Measurements from ENCODE around the gene TBC1D12. TPM values are rescaled to one million over a fixed set of nuclear protein-coding genes. Genes with fewer than 3 reads are reported as not detected.
"Not testable (repeated sequence)": the region's sequence is repeated elsewhere in the genome, so short reads cannot be mapped to it uniquely, and the experiment has no call there.

Gene TBC1D12
- total and polyA plus RNA-seq, 7 donors, result 5.5 to 24.4 (median 16.3) TPM

DNA sequence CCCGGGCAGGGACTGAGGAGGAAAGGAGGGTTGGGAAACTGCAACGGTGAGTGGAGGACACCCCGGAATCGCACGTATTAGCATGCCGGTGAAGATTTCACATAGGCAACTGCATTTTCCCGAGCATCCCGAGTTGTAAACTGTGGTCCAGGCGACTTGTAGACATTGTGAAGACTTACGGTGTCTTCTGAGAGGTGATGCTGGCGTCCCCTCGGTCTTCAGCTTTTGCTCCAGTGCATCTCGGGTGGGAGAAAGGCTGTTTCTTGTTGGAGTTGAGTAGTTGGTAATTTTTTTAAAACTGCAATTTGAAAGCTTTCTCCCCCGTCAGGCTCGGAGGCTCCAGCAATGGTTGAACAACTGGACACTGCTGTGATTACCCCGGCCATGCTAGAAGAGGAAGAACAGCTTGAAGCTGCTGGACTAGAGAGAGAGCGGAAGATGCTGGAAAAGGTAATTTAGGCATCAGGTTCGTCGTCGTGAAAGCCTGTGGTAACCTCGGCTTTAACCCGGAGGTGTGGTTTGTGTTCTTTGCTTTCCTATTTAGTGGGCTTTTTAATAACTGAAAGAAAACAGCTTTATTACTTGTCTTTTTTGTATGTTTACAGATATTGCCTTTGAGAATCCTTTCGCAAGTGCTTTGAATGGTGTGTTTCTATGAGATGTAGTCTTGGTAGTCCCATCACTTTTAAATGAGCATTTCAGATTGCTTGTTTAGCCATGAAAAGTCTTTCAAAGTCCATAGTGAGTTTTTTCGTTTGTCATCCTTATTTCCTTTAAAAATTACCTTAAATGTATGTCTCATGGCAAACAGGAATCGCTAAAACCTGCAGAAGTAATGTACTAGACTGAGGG is 143.9 kb downstream of the TBC1D12 start:
- Histone ChIP-seq H3K9me3 (no peaks in the 10 kb centered on the region), H3K4me3 (peak overlapping the region; percentile 51 to 66 (median 62)), H3K27me3 (peaks cover 0 to 5% (median 0%) of the 10 kb centered on the region in 3 donors), H3K4me1 (peaks cover 0 to 19% (median 16%) of the 10 kb centered on the region in 4 donors), H3K36me3 (no peaks in the 10 kb centered on the region), H3K27ac (peak overlapping the region; percentile 69 to 74 (median 72))
- TF ChIP-seq POLR2A (IDR thresholded peaks at IDR 0.05) (no peak), EP300 (IDR thresholded peaks at IDR 0.05) (no peak), POLR2AphosphoS5 (IDR thresholded peaks at IDR 0.05) (no peak)
- TF ChIP-seq, protein P1, sequence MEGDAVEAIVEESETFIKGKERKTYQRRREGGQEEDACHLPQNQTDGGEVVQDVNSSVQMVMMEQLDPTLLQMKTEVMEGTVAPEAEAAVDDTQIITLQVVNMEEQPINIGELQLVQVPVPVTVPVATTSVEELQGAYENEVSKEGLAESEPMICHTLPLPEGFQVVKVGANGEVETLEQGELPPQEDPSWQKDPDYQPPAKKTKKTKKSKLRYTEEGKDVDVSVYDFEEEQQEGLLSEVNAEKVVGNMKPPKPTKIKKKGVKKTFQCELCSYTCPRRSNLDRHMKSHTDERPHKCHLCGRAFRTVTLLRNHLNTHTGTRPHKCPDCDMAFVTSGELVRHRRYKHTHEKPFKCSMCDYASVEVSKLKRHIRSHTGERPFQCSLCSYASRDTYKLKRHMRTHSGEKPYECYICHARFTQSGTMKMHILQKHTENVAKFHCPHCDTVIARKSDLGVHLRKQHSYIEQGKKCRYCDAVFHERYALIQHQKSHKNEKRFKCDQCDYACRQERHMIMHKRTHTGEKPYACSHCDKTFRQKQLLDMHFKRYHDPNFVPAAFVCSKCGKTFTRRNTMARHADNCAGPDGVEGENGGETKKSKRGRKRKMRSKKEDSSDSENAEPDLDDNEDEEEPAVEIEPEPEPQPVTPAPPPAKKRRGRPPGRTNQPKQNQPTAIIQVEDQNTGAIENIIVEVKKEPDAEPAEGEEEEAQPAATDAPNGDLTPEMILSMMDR (IDR thresholded peaks at IDR 0.05), result no peak
- 1 to 3% methylated on average over 25 of the region's 25 CpGs for WGBS, 2 donors
- no peak for DNase-seq
- intact Hi-C loops (cut with DNase I), result no loop called here

DNA sequence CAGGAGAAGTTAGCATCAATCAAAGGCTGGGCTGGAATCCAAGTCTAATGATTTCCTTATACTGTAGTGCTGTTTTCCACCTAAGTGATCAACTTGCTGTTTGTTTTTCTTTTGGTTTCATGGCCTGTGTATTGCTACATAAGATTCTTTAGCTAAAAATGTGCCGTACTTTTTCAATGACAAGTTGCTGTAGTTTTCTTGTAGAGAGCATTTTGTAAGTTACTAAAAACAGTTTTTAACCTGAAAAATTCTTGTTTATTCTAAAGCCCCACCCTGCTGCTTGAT is 144.5 kb downstream of the TBC1D12 start:
- WGBS, 2 donors, result 15 to 54% methylated on average over 1 of the region's 1 CpG
- no peak for DNase-seq
- Histone ChIP-seq H3K27ac (no peak overlapping the region), H3K4me1 (peaks cover 0 to 19% (median 16%) of the 10 kb centered on the region in 4 donors), H3K9me3 (no peaks in the 10 kb centered on the region), H3K36me3 (no peaks in the 10 kb centered on the region), H3K4me3 (no peak overlapping the region), H3K27me3 (peaks cover 0 to 5% (median 0%) of the 10 kb centered on the region in 3 donors)
- TF ChIP-seq POLR2A (IDR thresholded peaks at IDR 0.05) (no peak), POLR2AphosphoS5 (IDR thresholded peaks at IDR 0.05) (no peak), EP300 (IDR thresholded peaks at IDR 0.05) (no peak)
- TF ChIP-seq, protein P1 (IDR thresholded peaks at IDR 0.05), result no peak
- intact Hi-C loops (cut with DNase I), result no loop called here

DNA sequence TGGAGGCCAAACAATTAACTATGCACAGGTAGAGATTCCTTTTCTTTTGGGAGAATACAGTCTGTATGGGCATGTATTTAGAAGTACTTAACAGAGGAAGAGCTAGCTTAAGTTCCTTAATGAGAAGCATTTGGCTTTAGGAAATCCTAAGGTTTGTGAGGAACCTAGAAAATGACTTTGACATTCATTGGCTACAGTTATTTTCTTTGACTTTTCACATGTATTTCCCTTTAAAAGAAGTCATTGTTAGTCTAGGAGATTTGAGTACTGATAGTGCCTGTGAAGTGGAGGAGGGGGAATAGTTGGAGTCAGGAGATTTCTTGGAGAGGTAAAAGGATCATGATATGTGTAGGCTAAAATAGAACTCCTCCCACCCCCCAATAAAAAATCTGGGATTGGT is 146.9 kb downstream of the TBC1D12 start:
- no peaks in the 10 kb centered on the region for H3K36me3 ChIP-seq
- H3K4me1 ChIP-seq, result peaks cover 0 to 18% (median 15%) of the 10 kb centered on the region in 4 donors
- no peaks in the 10 kb centered on the region for H3K9me3 ChIP-seq
- no peak for TF ChIP-seq POLR2AphosphoS5 (IDR thresholded peaks at IDR 0.05)
- TF ChIP-seq EP300 (IDR thresholded peaks at IDR 0.05), result no peak
- TF ChIP-seq, protein P1 (IDR thresholded peaks at IDR 0.05), result no peak
- TF ChIP-seq POLR2A (IDR thresholded peaks at IDR 0.05), result no peak
- intact Hi-C loops (cut with DNase I), result no loop called here
- no peak overlapping the region for H3K4me3 ChIP-seq
- H3K27me3 ChIP-seq, result peaks cover 0 to 5% (median 0%) of the 10 kb centered on the region in 3 donors
- DNase-seq, result no peak
- no peak overlapping the region for H3K27ac ChIP-seq

DNA sequence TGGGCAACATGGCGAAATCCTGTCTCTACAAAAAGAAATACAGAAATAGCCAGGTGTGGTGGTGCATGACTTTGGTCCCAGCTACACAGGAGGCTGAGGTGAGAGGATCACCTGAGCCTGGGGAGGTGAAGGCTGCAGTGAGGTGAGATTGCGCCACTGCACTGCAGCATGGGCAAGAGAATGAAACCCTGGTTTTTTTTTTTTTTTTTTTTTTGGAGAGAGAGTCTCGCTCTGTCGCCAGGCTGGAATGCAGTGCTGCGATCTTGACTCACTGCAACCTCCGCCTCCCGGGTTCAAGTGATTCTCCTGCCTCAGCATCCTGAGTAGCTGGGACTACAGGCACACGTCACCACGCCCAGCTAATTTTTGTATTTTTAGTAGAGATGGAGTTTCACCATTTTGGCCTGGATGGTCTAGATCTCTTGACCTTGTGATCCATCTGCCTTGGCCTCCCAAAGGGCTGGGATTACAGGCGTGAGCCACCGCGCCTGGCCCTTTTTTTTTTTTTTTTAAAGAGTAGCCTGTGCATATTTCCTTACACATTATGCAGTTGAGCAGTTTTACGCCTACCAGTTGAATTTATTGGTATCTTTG is 165.5 kb downstream of the TBC1D12 start:
- not testable (repeated sequence) for H3K27ac ChIP-seq, DNase-seq
- 96% methylated on average over 13 of the region's 13 CpGs for WGBS, 2 donors

DNA sequence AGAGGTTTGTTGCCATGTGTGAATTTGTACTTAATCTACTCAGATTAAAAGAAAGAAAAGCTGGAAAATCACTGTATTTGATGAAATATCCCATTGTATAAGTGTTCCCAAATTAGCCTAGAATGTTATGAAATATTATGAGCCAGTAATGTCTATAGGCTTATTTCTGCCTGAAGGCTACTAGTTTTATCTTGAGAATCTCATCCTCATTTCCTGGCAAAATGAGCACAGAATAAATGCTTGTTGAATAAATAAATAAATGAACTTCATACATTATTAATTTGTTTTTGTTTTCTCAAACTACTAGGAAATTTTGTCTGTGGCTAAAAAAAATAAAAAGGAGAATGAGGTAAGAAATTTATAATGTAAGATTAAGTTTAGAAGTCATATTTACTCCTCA is 168.7 kb downstream of the TBC1D12 start:
- TF ChIP-seq, protein P1 (IDR thresholded peaks at IDR 0.05), result no peak
- TF ChIP-seq POLR2A (IDR thresholded peaks at IDR 0.05), result no peak
- TF ChIP-seq EP300 (IDR thresholded peaks at IDR 0.05), result no peak
- no peak for TF ChIP-seq POLR2AphosphoS5 (IDR thresholded peaks at IDR 0.05)
- Histone ChIP-seq H3K4me1 (no peaks in the 10 kb centered on the region), H3K27me3 (no peaks in the 10 kb centered on the region), H3K9me3 (no peaks in the 10 kb centered on the region), H3K36me3 (no peaks in the 10 kb centered on the region), H3K4me3 (no peak overlapping the region), H3K27ac (no peak overlapping the region)
- no peak for DNase-seq
- intact Hi-C loops (cut with DNase I), result no loop called here

More for the DNA sequence above, 165.5 kb downstream of the TBC1D12 start:
- H3K27me3 ChIP-seq; H3K36me3 ChIP-seq; H3K4me3 ChIP-seq; H3K4me1 ChIP-seq; intact Hi-C loops (cut with DNase I); H3K9me3 ChIP-seq: not testable (repeated sequence)
